Mesodermal cell (in vitro differentiated cells): ENCODE results near the gene PGLYRP2.

Experiments
- H3K27ac ChIP-seq: 2 replicates; pipeline ENCODE4 v1.7.0; 2013; ENCODE audit warnings: mild to moderate bottlenecking, low read depth, low read length, moderate library complexity; ENCODE audit not compliant: severe bottlenecking
- H3K36me3 ChIP-seq: 2 replicates; pipeline ENCODE4 v1.7.1; 2013; ENCODE audit warnings: mild to moderate bottlenecking, low read length, moderate library complexity; ENCODE audit not compliant: control insufficient read depth, insufficient read depth
- H3K4me1 ChIP-seq: one replicate; pipeline ENCODE4 v1.7.1; 2013; ENCODE audit warnings: mild to moderate bottlenecking, low read length; ENCODE audit not compliant: insufficient read depth, control insufficient read depth, poor library complexity, severe bottlenecking
- H3K4me3 ChIP-seq: 2 replicates; pipeline ENCODE4 v1.7.0; 2013; ENCODE audit warnings: low read length, control low read depth, mild to moderate bottlenecking; ENCODE audit not compliant: insufficient read depth, poor library complexity, severe bottlenecking; ENCODE audit errors: extremely low read depth
- H3K9me3 ChIP-seq: 2 replicates; pipeline ENCODE4 v1.7.1; 2013; ENCODE audit warnings: mild to moderate bottlenecking, low read length, moderate library complexity; ENCODE audit not compliant: control insufficient read depth
- WGBS, 2 experiments: methylation state at CpG; one replicate each; pipeline ENCODE4 v1.1.5; 2013; ENCODE audit warnings: missing lambda C conversion rate in 2 of 2; ENCODE audit not compliant: insufficient coverage in 2 of 2; 5-methylcytosine and 5-hydroxymethylcytosine counted together

The PGLYRP2 gene

GRCh38 chr19:15508035-15508710 lies 28.9 kb upstream of the PGLYRP2 start, which contains the start of gene CYP4F22:
TSS of gene CYP4F22 (plus strand) at chr19:15508525. CDS start at chr19:15525337, 16,812 bp downstream.
- peaks cover 44% of the 10 kb centered on the region for H3K9me3 ChIP-seq
- no peaks in the 10 kb centered on the region for H3K36me3 ChIP-seq
- H3K4me1 ChIP-seq: no peaks in the 10 kb centered on the region
- H3K27ac ChIP-seq: no peak within 1 kb of the TSS
- 89% methylated on average over 46 to 51 of the region's 52 CpGs for WGBS, 2 experiments
- H3K4me3 ChIP-seq: no peak within 1 kb of the TSS

- no peak overlapping the region for H3K27ac ChIP-seq
These were observed 28.1 kb upstream of the PGLYRP2 start for GRCh38 chr19:15507068-15508034.

GRCh38 chr19:15506074-15506571 lies 26.8 kb upstream of the PGLYRP2 start:
- Histone ChIP-seq H3K9me3 (peaks cover 43% of the 10 kb centered on the region), H3K4me3 (no peak overlapping the region), H3K36me3 (no peaks in the 10 kb centered on the region), H3K27ac (no peak overlapping the region), H3K4me1 (no peaks in the 10 kb centered on the region)
- 47 to 64% methylated on average over 2 to 4 of the region's 5 CpGs for WGBS, 2 experiments

More at GRCh38 chr19:15507068-15508034, 28.1 kb upstream of the PGLYRP2 start:
- WGBS, 2 experiments: 71 to 77% methylated on average over 6 to 8 of the region's 14 CpGs
- H3K4me3 ChIP-seq: no peak overlapping the region
- H3K36me3 ChIP-seq: no peaks in the 10 kb centered on the region
- no peaks in the 10 kb centered on the region for H3K4me1 ChIP-seq
- H3K9me3 ChIP-seq: peaks cover 48% of the 10 kb centered on the region

GRCh38 chr19:15502264-15502663 lies 23.0 kb upstream of the PGLYRP2 start:
- 88 to 89% methylated on average over 1 of the region's 1 CpG for WGBS, 2 experiments
- Histone ChIP-seq H3K36me3 (no peaks in the 10 kb centered on the region), H3K27ac (no peak overlapping the region), H3K9me3 (peaks cover 39% of the 10 kb centered on the region), H3K4me1 (no peaks in the 10 kb centered on the region), H3K4me3 (no peak overlapping the region)

GRCh38 chr19:15501596-15501995 lies 22.3 kb upstream of the PGLYRP2 start:
- Histone ChIP-seq H3K4me1 (no peaks in the 10 kb centered on the region), H3K4me3 (no peak overlapping the region), H3K9me3 (peaks cover 43% of the 10 kb centered on the region), H3K27ac (no peak overlapping the region), H3K36me3 (no peaks in the 10 kb centered on the region)
- 86% methylated on average over 1 of the region's 1 CpG; no CpG with 5 or more reads in 1 of the 2 experiments for WGBS, 2 experiments

GRCh38 chr19:15498910-15499309 lies 19.6 kb upstream of the PGLYRP2 start:
- no peaks in the 10 kb centered on the region for H3K36me3 ChIP-seq
- no peaks in the 10 kb centered on the region for H3K4me1 ChIP-seq
- H3K27ac ChIP-seq: no peak overlapping the region
- no peak overlapping the region for H3K4me3 ChIP-seq
- WGBS, 2 experiments: 84 to 100% methylated on average over 1 to 5 of the region's 6 CpGs
- H3K9me3 ChIP-seq: peaks cover 42% of the 10 kb centered on the region

- H3K4me1 ChIP-seq: no peaks in the 10 kb centered on the region
- H3K9me3 ChIP-seq: peaks cover 42% of the 10 kb centered on the region
- H3K27ac ChIP-seq: no peak overlapping the region
- no peak overlapping the region for H3K4me3 ChIP-seq
- 69 to 71% methylated on average over 6 of the region's 10 CpGs for WGBS, 2 experiments
- no peaks in the 10 kb centered on the region for H3K36me3 ChIP-seq
These were observed 19.0 kb upstream of the PGLYRP2 start for GRCh38 chr19:15498156-15498858.

- Histone ChIP-seq H3K27ac (no peak overlapping the region), H3K9me3 (peaks cover 29% of the 10 kb centered on the region), H3K36me3 (no peaks in the 10 kb centered on the region), H3K4me1 (no peaks in the 10 kb centered on the region), H3K4me3 (no peak overlapping the region)
- WGBS, 2 experiments: no CpG with 5 or more reads among the region's 1 CpG
These were observed 15.8 kb upstream of the PGLYRP2 start for GRCh38 chr19:15495151-15495550.

- no peaks in the 10 kb centered on the region for H3K36me3 ChIP-seq
- WGBS, 2 experiments: 62 to 76% methylated on average over 8 to 10 of the region's 13 CpGs
- H3K4me3 ChIP-seq: no peak overlapping the region
These were observed 9.4 kb upstream of the PGLYRP2 start for GRCh38 chr19:15488489-15489226.

GRCh38 chr19:15487038-15487437 lies 7.7 kb upstream of the PGLYRP2 start:
- Histone ChIP-seq H3K36me3 (no peaks in the 10 kb centered on the region), H3K27ac (no peak overlapping the region), H3K9me3 (peaks cover 28% of the 10 kb centered on the region), H3K4me1 (no peaks in the 10 kb centered on the region), H3K4me3 (no peak overlapping the region)
- WGBS, 2 experiments: 71 to 79% methylated on average over 2 to 3 of the region's 4 CpGs

More at GRCh38 chr19:15488489-15489226, 9.4 kb upstream of the PGLYRP2 start:
- peaks cover 23% of the 10 kb centered on the region for H3K9me3 ChIP-seq
- H3K27ac ChIP-seq: no peak overlapping the region
- no peaks in the 10 kb centered on the region for H3K4me1 ChIP-seq
